Nephron (organoid): ENCODE data around the gene KIAA2012.
"Not testable (repeated sequence)": the region's sequence is repeated elsewhere in the genome, so short reads cannot be mapped to it uniquely, and the experiment has no call there.

Experiments used
- H3K27ac Mint-ChIP-seq, 3 experiments: 2 replicates each; pipeline ENCODE4 v1.8.0; 2020; ENCODE audit warnings: mixed read lengths in 3 of 3, mild to moderate bottlenecking in 2 of 3, moderate library complexity in 1 of 3
- H3K27me3 Mint-ChIP-seq: 2 replicates; pipeline ENCODE4 v1.8.0; 2021; ENCODE audit warnings: low read depth, mild to moderate bottlenecking, moderate library complexity, mixed read lengths
- H3K36me3 Mint-ChIP-seq: 2 replicates; pipeline ENCODE4 v1.8.0; 2020; ENCODE audit warnings: low read depth, mixed read lengths
- H3K4me1 Mint-ChIP-seq: 2 replicates; pipeline ENCODE4 v1.8.0; 2020; ENCODE audit warnings: mixed read lengths
- H3K4me3 Mint-ChIP-seq, 3 experiments: 2 replicates each; pipeline ENCODE4 v1.8.0; 2020; ENCODE audit warnings: mild to moderate bottlenecking in 3 of 3, mixed read lengths in 3 of 3, moderate library complexity in 2 of 3
- H3K9me3 Mint-ChIP-seq: 2 replicates; pipeline ENCODE4 v1.8.0; 2020; ENCODE audit warnings: mixed read lengths
- CTCF ChIP-seq, 3 experiments: fragments of 200-600 bp; sonication (generic); IDR thresholded peaks; one replicate each; pipeline ENCODE4 v1.5.0; 2021; ENCODE audit warnings: antibody characterized with exemption in 3 of 3; ENCODE audit not compliant: unreplicated experiment in 3 of 3

KIAA2012 gene

GRCh38 chr2:202237787-202238233 lies 164.8 kb downstream of the KIAA2012 start:
- Mint-ChIP-seq H3K4me3 (peak overlapping the region; percentile 96 to 100 (median 99)), H3K36me3 (peaks cover 7% of the 10 kb centered on the region), H3K27me3 (no peaks in the 10 kb centered on the region), H3K27ac (peak overlapping the region; percentile 95 to 99 (median 98)), H3K4me1 (peaks cover 22% of the 10 kb centered on the region), H3K9me3 (no peaks in the 10 kb centered on the region)
- no peak for TF ChIP-seq CTCF (IDR thresholded peaks at IDR 0.05; ENCODE audit: unreplicated experiment in 3 of 3)

DNA sequence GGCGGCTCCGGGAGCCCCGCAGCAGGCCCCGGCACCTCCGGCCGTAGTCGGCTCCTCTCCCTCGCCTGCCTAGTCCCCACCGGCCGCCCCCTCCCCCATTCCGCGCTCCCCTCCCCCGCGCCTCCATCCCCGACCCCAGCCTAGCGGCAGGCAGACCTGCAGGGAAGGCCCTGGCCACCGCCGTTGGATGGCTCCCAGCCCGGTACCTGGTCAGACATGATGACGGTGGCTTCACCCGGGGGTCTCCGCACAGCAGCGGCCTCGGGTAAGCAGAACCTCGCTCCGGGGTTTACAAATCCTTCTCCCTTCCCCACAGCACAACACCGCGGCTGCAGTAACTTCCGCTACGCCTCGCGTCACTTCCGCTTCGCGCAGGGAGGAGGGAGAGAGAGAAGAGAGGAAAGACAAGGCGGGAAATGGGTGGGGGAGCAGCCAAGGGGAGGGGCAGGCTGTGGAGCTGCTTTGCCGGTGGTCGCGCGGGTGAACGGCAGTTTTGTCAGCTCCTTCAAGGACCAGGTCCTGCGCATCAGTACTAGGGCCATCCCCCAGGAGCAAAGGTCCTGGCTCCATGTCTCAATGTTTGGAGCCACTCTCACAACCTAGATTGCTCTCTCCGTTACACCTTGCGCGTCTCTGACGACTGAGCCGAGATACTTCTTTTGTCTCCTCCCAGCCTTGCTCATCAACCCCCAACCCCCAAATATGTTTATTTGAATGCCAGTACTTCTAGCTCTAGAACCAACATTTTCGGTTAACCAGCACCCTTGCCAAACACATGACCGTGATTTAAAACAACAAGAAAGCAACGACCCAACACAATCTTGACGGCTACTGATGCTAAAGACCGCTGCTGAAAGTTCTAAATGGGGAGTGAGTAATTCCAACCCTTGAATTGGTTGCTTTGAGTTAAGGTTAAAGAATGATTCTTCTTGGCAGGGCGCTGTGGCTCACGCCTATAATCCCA lies 165.5 kb downstream of the KIAA2012 start, which contains the start of gene SUMO1:
Gene SUMO1 (minus strand): TSS at position 364 of the 964 bp plus-strand sequence. CDS start 146 bp downstream, at position 218.
- peak within 1 kb of the TSS; percentile 95 to 99 (median 98) for H3K27ac Mint-ChIP-seq
- peaks cover 22% of the 10 kb centered on the region for H3K4me1 Mint-ChIP-seq
- no peaks in the 10 kb centered on the region for H3K27me3 Mint-ChIP-seq
- H3K4me3 Mint-ChIP-seq = peak within 1 kb of the TSS; percentile 97 to 100 (median 99)
- no peaks in the 10 kb centered on the region for H3K9me3 Mint-ChIP-seq
- no peaks in the 10 kb centered on the region for H3K36me3 Mint-ChIP-seq
- no peak for TF ChIP-seq CTCF (IDR thresholded peaks at IDR 0.05; ENCODE audit: unreplicated experiment in 3 of 3)

DNA sequence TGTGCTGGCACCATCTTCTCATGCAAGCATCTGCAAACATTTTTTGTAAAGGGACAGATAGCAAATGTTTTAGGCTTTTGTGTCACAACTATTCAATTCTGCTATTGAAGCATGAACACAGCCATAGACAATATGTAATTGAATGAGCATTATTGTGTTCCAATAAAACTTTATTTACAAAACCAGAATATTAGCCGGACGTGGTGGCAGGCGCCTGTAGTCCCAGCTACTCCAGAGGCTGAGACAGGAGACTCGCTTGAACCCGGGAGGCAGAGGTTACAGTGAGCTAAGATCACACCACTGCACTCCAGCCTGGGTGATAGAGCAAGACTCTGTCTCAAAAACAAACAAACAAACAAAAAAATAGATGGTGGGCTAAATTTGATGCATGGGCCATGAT lies 174.7 kb downstream of the KIAA2012 start:
- not testable (repeated sequence) for H3K9me3 Mint-ChIP-seq, H3K27me3 Mint-ChIP-seq, H3K27ac Mint-ChIP-seq

DNA sequence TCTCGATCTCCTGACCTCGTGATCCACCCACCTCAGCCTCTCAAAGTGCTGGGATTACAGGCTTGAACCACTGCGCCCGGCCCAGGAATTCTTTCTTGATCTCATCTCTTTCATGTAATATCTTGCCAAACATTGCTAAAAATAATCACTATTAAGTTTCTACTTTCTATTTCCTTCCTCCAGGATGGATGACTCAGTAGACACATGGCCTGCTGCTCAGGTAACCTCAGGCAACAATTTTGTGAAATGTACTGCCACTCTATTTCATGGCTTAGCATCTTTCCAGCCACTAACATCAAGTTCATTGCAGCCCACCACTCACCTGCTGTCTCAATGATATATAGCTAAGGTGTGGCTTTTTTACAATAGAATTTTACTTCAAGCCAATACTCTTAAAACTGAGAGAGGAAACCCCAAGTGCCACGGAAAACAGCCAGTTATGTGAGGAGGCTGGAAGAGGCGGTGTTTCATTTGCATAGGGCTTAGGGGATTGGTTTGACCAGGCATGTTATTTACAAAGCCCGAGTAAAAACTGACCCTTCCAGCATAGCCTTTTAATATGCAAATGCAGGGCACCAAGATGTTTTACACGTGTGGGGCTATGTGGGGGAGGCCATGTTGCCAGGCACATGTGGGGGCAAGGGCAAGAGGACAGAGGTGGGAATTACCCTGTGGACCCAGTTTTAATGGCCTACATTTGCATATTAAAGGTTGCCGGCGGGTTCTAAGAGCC lies 176.6 kb downstream of the KIAA2012 start:
- Mint-ChIP-seq H3K36me3 (no peaks in the 10 kb centered on the region), H3K27me3 (no peaks in the 10 kb centered on the region), H3K4me3 (no peak overlapping the region), H3K4me1 (peaks cover 4% of the 10 kb centered on the region), H3K27ac (no peak overlapping the region), H3K9me3 (no peaks in the 10 kb centered on the region)
- TF ChIP-seq CTCF (IDR thresholded peaks at IDR 0.05; ENCODE audit: unreplicated experiment in 3 of 3) = no peak

More for the DNA sequence above, 174.7 kb downstream of the KIAA2012 start:
- not testable (repeated sequence) for H3K4me3 Mint-ChIP-seq, H3K4me1 Mint-ChIP-seq, H3K36me3 Mint-ChIP-seq

DNA sequence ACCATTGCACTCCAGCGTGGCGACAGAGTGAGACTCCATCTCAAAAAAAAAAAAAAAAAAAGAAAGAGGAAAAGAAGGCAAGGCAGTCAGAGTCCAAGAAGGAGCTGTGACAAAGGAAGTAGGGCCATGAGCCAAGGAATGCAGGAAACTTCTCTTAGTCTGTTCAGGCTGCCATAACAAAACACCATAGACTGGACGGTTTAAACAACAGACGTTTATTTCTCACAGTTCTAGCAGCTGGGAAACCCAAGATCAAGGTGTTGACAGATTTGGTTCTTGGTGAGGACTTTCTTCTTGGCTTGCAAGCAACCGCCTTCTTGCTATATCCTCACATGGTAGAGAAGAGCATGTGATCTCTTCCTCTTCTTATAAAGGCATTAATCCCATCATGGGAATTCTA lies 178.4 kb downstream of the KIAA2012 start:
- no peak for TF ChIP-seq CTCF (IDR thresholded peaks at IDR 0.05; ENCODE audit: unreplicated experiment in 3 of 3)
- no peaks in the 10 kb centered on the region for H3K9me3 Mint-ChIP-seq
- no peak overlapping the region for H3K27ac Mint-ChIP-seq
- no peaks in the 10 kb centered on the region for H3K36me3 Mint-ChIP-seq
- H3K4me3 Mint-ChIP-seq = no peak overlapping the region
- peaks cover 4% of the 10 kb centered on the region for H3K4me1 Mint-ChIP-seq
- no peaks in the 10 kb centered on the region for H3K27me3 Mint-ChIP-seq
